HCT116 (cell line): ENCODE data around the gene NEO1. TPM values are rescaled to one million over a fixed set of nuclear protein-coding genes. Genes with fewer than 3 reads are reported as not detected.

ENCODE experiments used
- ATAC-seq: fragments of 200-7000 bp; cut with Tn5 transposase; 2 replicates; pipeline ENCODE4 v1.9.1; 2020; ENCODE audit warnings: mild to moderate bottlenecking, moderate library complexity
- BruUV-seq: library from RNA; stranded (reverse); fragments of 400-500 nt; replicated peaks from 2 replicates; lab custom pipeline; 2021; lab: Mats Ljungman, UMichigan
- CTCF ChIA-PET: fragments of 300-600 bp; sonication (Branson Sonifier 250); formaldehyde crosslinking; loops from one replicate; lab custom pipeline; 2021; ENCODE audit warnings: antibody characterized with exemption; lab: Charles Lee
- POLR2A ChIA-PET: fragments of 300-600, 350-600 bp; sonication (Branson Sonifier 250); formaldehyde crosslinking; loops from one replicate; lab custom pipeline; 2021; ENCODE audit warnings: antibody characterized with exemption; lab: Charles Lee
- RAD21 ChIA-PET, 2 experiments: fragments of 300-600 bp; sonication (Branson Sonifier 250); formaldehyde crosslinking; loops; one replicate each; lab custom pipeline; 2023; ENCODE audit warnings: low total read pairs in 2 of 2; ENCODE audit not compliant: uncharacterized antibody in 2 of 2, unreplicated experiment in 2 of 2, low non-redundant PET in 1 of 2; lab: Charles Lee
- DNase-seq: peaks from one replicate; pipeline ENCODE4 v3.0.0-alpha.2; 2010; ENCODE audit warnings: low read depth, low spot score
- H2AFZ ChIP-seq: fragments of 200-600 bp; shearing (Covaris generic), sonication (generic); 2 replicates; pipeline ENCODE4 v1.6.1; 2017; ENCODE audit warnings: low read depth, mixed run types, mixed read lengths, antibody characterized with exemption, low read length; ENCODE audit not compliant: poor library complexity, severe bottlenecking
- H3K27ac ChIP-seq: 2 replicates; pipeline ENCODE4 v1.5.1; 2012; ENCODE audit warnings: low read depth, low read length
- H3K27me3 ChIP-seq: fragments of 200-600 bp; sonication (generic); 2 replicates; pipeline ENCODE4 v1.6.1; 2016; ENCODE audit warnings: mixed run types, low read length, mixed read lengths; ENCODE audit not compliant: insufficient read depth
- H3K36me3 ChIP-seq, 2 experiments: fragments of 200-500 bp in 1 of 2; fragments of 200-600 bp in 1 of 2; sonication (Bioruptor generic) in 1 of 2; sonication (generic) in 1 of 2; 2 replicates each; pipeline versions ENCODE4 v1.5.1 to v1.6.1; 2014 to 2016; ENCODE audit warnings: low read length in 2 of 2, inconsistent platforms in 1 of 2, mixed read lengths in 1 of 2, mixed run types in 1 of 2; ENCODE audit not compliant: insufficient read depth in 2 of 2, control insufficient read depth in 1 of 2
- H3K4me1 ChIP-seq, 2 experiments: fragments of 200-600 bp in 1 of 2; sonication (generic) in 1 of 2; 2 replicates each; pipeline versions ENCODE4 v1.5.1 to v1.6.1; 2012 to 2017; ENCODE audit warnings: low read length in 2 of 2, inconsistent platforms in 1 of 2, mild to moderate bottlenecking in 1 of 2, mixed read lengths in 1 of 2, mixed run types in 1 of 2, moderate library complexity in 1 of 2; ENCODE audit not compliant: insufficient read depth in 2 of 2, control insufficient read depth in 1 of 2
- H3K4me2 ChIP-seq: fragments of 200-600 bp; sonication (generic); 2 replicates; pipeline ENCODE4 v1.6.1; 2017; ENCODE audit warnings: mixed run types, low read length, mixed read lengths
- H3K4me3 ChIP-seq, 2 experiments: fragments of 200-600 bp in 1 of 2; sonication (generic) in 1 of 2; replicated peaks in 1 of 2; 2 replicates each; pipeline ENCODE4 v1.5.1; 2011 to 2016; ENCODE audit warnings: low read length in 2 of 2, control low read depth in 1 of 2, low read depth in 1 of 2, mild to moderate bottlenecking in 1 of 2, mixed read lengths in 1 of 2, mixed run types in 1 of 2
- H3K79me2 ChIP-seq: fragments of 200-600 bp; sonication (generic); 2 replicates; pipeline ENCODE4 v1.6.1; 2017; ENCODE audit warnings: mild to moderate bottlenecking, mixed run types, low read length, moderate library complexity, mixed read lengths; ENCODE audit not compliant: insufficient read depth
- H3K9ac ChIP-seq: fragments of 200-600 bp; sonication (generic); 2 replicates; pipeline ENCODE4 v1.6.1; 2016; ENCODE audit warnings: low read length, mixed read lengths
- H3K9me2 ChIP-seq: fragments of 200-600 bp; sonication (generic), shearing (Covaris generic); 2 replicates; pipeline ENCODE4 v1.6.1; 2017; ENCODE audit warnings: mixed run types, mild to moderate bottlenecking, moderate library complexity; ENCODE audit not compliant: insufficient read depth
- H3K9me3 ChIP-seq, 2 experiments: fragments of 200-500 bp in 1 of 2; fragments of 200-600 bp in 1 of 2; sonication (Bioruptor generic) in 1 of 2; sonication (generic) in 1 of 2; 2 replicates each; pipeline ENCODE4 v1.6.1; 2014 to 2017; ENCODE audit warnings: low read length in 2 of 2, mixed read lengths in 2 of 2, inconsistent platforms in 1 of 2, low read depth in 1 of 2, mild to moderate bottlenecking in 1 of 2, mixed run types in 1 of 2, moderate library complexity in 1 of 2; ENCODE audit not compliant: control insufficient read depth in 1 of 2, insufficient read depth in 1 of 2
- H4K20me1 ChIP-seq: fragments of 200-600 bp; sonication (generic), shearing (Covaris generic); 2 replicates; pipeline ENCODE4 v1.6.1; 2017; ENCODE audit warnings: mixed run types, mild to moderate bottlenecking, moderate library complexity; ENCODE audit not compliant: insufficient read depth
- ATF3 ChIP-seq: IDR thresholded peaks from 2 replicates; pipeline ENCODE4 v1.6.1; 2012
- CBX3 ChIP-seq: IDR thresholded peaks from 2 replicates; pipeline ENCODE4 v1.6.1; 2012; ENCODE audit warnings: low read depth
- CTCF ChIP-seq, 3 experiments: fragments of 200-600 bp in 1 of 3; sonication (generic) in 1 of 3; IDR thresholded peaks in 2 of 3; conservative IDR thresholded peaks in 1 of 3; 2 replicates each; pipeline ENCODE4 v1.5.1; 2012 to 2017; ENCODE audit warnings: low read depth in 2 of 3, low read length in 2 of 3, antibody characterized with exemption in 1 of 3, borderline replicate concordance in 1 of 3, control low read depth in 1 of 3, mild to moderate bottlenecking in 1 of 3, mixed read lengths in 1 of 3, mixed run types in 1 of 3, moderate library complexity in 1 of 3; ENCODE audit not compliant: insufficient read depth in 1 of 3
- ELF1 ChIP-seq: IDR thresholded peaks from 2 replicates; pipeline ENCODE4 v1.6.1; 2012; ENCODE audit warnings: low read depth, borderline replicate concordance
- FOSL1 ChIP-seq: IDR thresholded peaks from 2 replicates; pipeline ENCODE4 v1.6.1; 2012; ENCODE audit warnings: low read depth
- JUND ChIP-seq: IDR thresholded peaks from 2 replicates; pipeline ENCODE4 v1.6.1; 2012
- MAX ChIP-seq: IDR thresholded peaks from 2 replicates; pipeline ENCODE4 v1.6.1; 2012
- POLR2A ChIP-seq: IDR thresholded peaks from 2 replicates; pipeline ENCODE4 v1.7.0; 2011; ENCODE audit warnings: borderline replicate concordance; ENCODE audit not compliant: insufficient read depth, insufficient read length; ENCODE audit errors: extremely low read depth
- POLR2AphosphoS5 ChIP-seq: IDR thresholded peaks from 2 replicates; pipeline ENCODE4 v1.6.1; 2011; ENCODE audit warnings: mild to moderate bottlenecking, low read depth, low read length, moderate library complexity
- RAD21 ChIP-seq: IDR thresholded peaks from 2 replicates; pipeline ENCODE4 v1.6.1; 2012; ENCODE audit warnings: low read depth, mild to moderate bottlenecking
- SP1 ChIP-seq: IDR thresholded peaks from 2 replicates; pipeline ENCODE4 v1.6.1; 2012; ENCODE audit warnings: low read depth
- ZBTB33 ChIP-seq: IDR thresholded peaks from 2 replicates; pipeline ENCODE4 v1.6.1; 2011; ENCODE audit warnings: mild to moderate bottlenecking, low read length, moderate library complexity; ENCODE audit not compliant: insufficient replicate concordance; ENCODE audit errors: extremely low read depth
- ZFX ChIP-seq: fragments of 450-650 bp; IDR thresholded peaks from 2 replicates; pipeline ENCODE4 v1.6.1; 2017
- intact Hi-C: fragments of 100-400 bp; cut with micrococcal nuclease; formaldehyde crosslinking; loops from 2 replicates; pipeline ENCODE4 v1.10.0; 2022
- total RNA-seq: library from RNA; stranded (reverse); gene quantifications from one replicate; pipeline ENCODE4 v1.2.1, GENCODE V29; 2021; ENCODE audit not compliant: unreplicated experiment

NEO1 gene
- total RNA-seq, 1 experiment from 2014 or later, result 30.0 TPM

GRCh38 chr15:73118055-73118454 lies 65.8 kb downstream of the NEO1 start:
- H3K36me3 ChIP-seq, result no peaks in the 10 kb centered on the region; a peak in 1 of 4 replicates
- ChIA-PET POLR2A (no interaction called here), CTCF (no interaction called here), RAD21 (no interaction called here)
- H4K20me1 ChIP-seq, result no peaks in the 10 kb centered on the region
- no peak for ATAC-seq
- no peaks in the 10 kb centered on the region for H3K27me3 ChIP-seq
- no peaks in the 10 kb centered on the region for H3K9me3 ChIP-seq
- BruUV-seq, result no TSS peak
- DNase-seq, result no peak
- no peak overlapping the region for H2AFZ ChIP-seq
- no peaks in the 10 kb centered on the region for H3K79me2 ChIP-seq
- no peak overlapping the region for H3K4me3 ChIP-seq
- H3K9ac ChIP-seq, result no peak overlapping the region
- no peaks in the 10 kb centered on the region for H3K4me1 ChIP-seq
- no peak overlapping the region for H3K27ac ChIP-seq
- H3K9me2 ChIP-seq, result no peaks in the 10 kb centered on the region
- intact Hi-C loops, result no loop called here
- H3K4me2 ChIP-seq, result no peak overlapping the region
- TF ChIP-seq POLR2A (no peak), POLR2AphosphoS5 (no peak), CBX3 (no peak), SP1 (no peak), MAX (no peak), ELF1 (no peak), ATF3 (no peak), ZBTB33 (no peak), RAD21 (no peak), JUND (no peak), CTCF (IDR thresholded peaks at IDR 0.05 in 2 of 3, conservative IDR thresholded peaks at IDR 0.05 in 1 of 3; ENCODE audit: borderline replicate concordance in 1 of 3, insufficient read depth in 1 of 3, low read depth in 2 of 3, low read length in 2 of 3) (no peak), FOSL1 (no peak), ZFX (no peak)
